Measurements from ENCODE around the gene METTL4. TPM values are rescaled to one million over a fixed set of nuclear protein-coding genes. Genes with fewer than 3 reads are reported as not detected.

The METTL4 gene
- total RNA-seq, 1 experiment from 2014 or later, result 8.9 TPM

Other genes starting within 250 kb of the METTL4 start
- gene NDC80, start 52 bp upstream of the METTL4 start, total RNA-seq (2014; rRNA removed; shearing (Covaris generic)), result 28.9 and 46.7 TPM in 2 replicates
- gene SMCHD1, start 84.2 kb upstream of the METTL4 start, total RNA-seq (2014; rRNA removed; shearing (Covaris generic)), result 35.6 and 62.4 TPM in 2 replicates